Astrocyte of the spinal cord (primary cell): ENCODE data around the gene DLGAP5.

Source experiments
- DNase-seq: peaks from one replicate; pipeline ENCODE4 v3.0.0; 2011; ENCODE audit warnings: low read depth, low spot score
- H3K4me3 ChIP-seq: 2 replicates; pipeline ENCODE4 v1.5.1; 2011; ENCODE audit warnings: low read depth, mild to moderate bottlenecking, low read length, moderate library complexity
- in situ Hi-C: cut with HindIII; loops from 2 replicates; pipeline ENCODE4 v1.10.0; 2017; ENCODE audit warnings: low sequenced_read_pairs
- TF ChIP-seq, protein P1 (sequence below): IDR thresholded peaks from 2 replicates; pipeline ENCODE4 v1.5.1; 2012; ENCODE audit warnings: low read depth, mild to moderate bottlenecking, low read length, inconsistent platforms

The DLGAP5 gene

DNA sequence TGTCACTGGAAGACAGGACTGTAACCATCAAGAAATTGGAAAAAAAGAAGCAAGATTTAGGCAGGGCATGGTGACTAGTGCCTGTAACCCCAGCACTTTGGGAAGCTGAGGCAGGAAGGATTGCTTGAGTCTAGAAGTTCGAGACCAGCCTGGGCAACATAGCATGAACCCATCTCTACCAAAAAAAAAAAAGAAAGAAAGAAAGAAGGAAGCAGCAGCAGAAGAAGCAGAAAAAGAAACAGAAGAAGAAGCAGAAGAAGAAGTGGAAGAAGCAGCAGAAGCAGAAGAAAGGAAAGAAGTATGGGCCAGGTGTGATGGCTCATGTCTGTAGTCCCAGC is 92.9 kb downstream of the DLGAP5 start:
- no peak overlapping the region for H3K4me3 ChIP-seq
- TF ChIP-seq, protein P1, sequence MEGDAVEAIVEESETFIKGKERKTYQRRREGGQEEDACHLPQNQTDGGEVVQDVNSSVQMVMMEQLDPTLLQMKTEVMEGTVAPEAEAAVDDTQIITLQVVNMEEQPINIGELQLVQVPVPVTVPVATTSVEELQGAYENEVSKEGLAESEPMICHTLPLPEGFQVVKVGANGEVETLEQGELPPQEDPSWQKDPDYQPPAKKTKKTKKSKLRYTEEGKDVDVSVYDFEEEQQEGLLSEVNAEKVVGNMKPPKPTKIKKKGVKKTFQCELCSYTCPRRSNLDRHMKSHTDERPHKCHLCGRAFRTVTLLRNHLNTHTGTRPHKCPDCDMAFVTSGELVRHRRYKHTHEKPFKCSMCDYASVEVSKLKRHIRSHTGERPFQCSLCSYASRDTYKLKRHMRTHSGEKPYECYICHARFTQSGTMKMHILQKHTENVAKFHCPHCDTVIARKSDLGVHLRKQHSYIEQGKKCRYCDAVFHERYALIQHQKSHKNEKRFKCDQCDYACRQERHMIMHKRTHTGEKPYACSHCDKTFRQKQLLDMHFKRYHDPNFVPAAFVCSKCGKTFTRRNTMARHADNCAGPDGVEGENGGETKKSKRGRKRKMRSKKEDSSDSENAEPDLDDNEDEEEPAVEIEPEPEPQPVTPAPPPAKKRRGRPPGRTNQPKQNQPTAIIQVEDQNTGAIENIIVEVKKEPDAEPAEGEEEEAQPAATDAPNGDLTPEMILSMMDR: no peak
- DNase-seq: no peak
- in situ Hi-C loops: no loop called here
